ENCODE measurements around the gene INSL3. TPM values are rescaled to one million over a fixed set of nuclear protein-coding genes. Genes with fewer than 3 reads are reported as not detected.
A peak's percentile ranks its signal among the peaks of the same experiment; 100 is the strongest.

The INSL3 gene
- total RNA-seq, 5 donors from 2014 or later (not counting 1 experiment from before 2014, with no cell fraction given): 4.3 to 8.9 (median 5.4) TPM

DNA sequence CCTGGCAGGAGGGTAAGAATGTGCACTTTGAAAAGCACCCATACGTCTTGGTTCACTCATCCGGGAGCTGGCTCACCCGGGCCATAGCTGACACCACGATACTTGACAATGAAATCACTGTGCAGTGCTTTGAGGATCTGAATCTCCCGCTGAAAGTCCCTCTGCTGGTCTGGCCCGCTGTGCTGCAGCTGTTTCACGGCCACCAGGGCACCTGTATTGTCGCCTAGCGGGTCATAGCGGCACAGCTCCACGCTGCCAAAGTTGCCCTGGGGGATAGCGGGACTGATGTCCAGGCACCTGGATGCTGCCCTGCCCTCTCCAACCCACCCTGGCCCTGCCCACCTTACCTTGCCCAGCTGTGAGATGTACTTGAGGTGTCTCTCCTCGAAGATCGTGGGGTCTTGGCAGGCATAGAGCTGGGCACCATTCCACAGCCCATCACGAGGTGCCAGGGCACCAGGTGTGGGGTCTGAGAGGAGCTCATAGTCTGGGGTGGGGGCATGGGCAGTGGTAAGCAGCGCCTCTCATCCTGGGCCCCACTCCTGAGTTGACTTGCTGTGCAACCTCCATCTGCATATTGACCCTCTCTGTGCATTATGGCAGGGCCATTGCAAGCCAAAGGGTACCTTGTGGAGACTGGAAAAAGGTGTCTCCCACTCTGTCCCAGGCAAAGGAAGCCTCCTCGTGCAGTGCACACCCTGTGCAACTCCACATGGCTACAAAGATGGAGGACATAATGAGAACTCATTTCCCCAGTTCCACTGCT, 11.3 kb upstream of the INSL3 start:
- H3K36me3 Mint-ChIP-seq: peaks cover 61% of the 10 kb centered on the region
- POLR2A ChIA-PET: no interaction called here

GRCh38 chr19:17831419-17831888, 10.1 kb upstream of the INSL3 start:
- Mint-ChIP-seq H3K4me1 (peaks cover 13 to 22% (median 13%) of the 10 kb centered on the region in 3 donors), H3K27ac (peak overlapping the region in 1 of 2 donors; percentile 43), H3K9me3 (no peaks in the 10 kb centered on the region), H3K36me3 (peaks cover 58% of the 10 kb centered on the region), H3K27me3 (no peaks in the 10 kb centered on the region), H3K4me3 (no peak overlapping the region)
- Histone ChIP-seq H3K9me3 (no peaks in the 10 kb centered on the region), H3K27ac (ENCODE audit: low read length) (no peak overlapping the region), H3K4me3 (ENCODE audit: control insufficient read depth in 1 of 2, extremely low read depth in 1 of 2, low read length in 1 of 2) (no peak overlapping the region), H3K36me3 (ENCODE audit: control insufficient read depth in 2 of 2, extremely low read depth in 1 of 2, insufficient read depth in 1 of 2, low read length in 1 of 2) (peaks cover 35 to 84% of the 10 kb centered on the region in 2 donors), H3K4me1 (ENCODE audit: control insufficient read depth in 1 of 2, extremely low read depth in 1 of 2, insufficient read depth in 2 of 2, low read length in 2 of 2) (peaks cover 0 to 18% of the 10 kb centered on the region in 2 experiments), H3K27me3 (replicated peaks in 1 of 2; ENCODE audit: control insufficient read depth in 2 of 2, extremely low read depth in 1 of 2, insufficient read depth in 2 of 2, low read length in 1 of 2) (no peaks in the 10 kb centered on the region)
- CTCF ChIA-PET: interaction anchor here in 1 of 2 donors (0.9 kb wide), 1 partner anchor 28 kb away, joined by 3 read pairs; the partner anchor contains the start of gene RPL18A
- whole genome bisulfite sequencing (ENCODE audit: insufficient coverage): 99% methylated on average over 14 of the region's 25 CpGs
- no peak for DNase-seq
- peak in 1 of 4 experiments; percentile 9 for ATAC-seq (replicated peaks in 1 of 4)
- POLR2A ChIA-PET: no interaction called here

More for the DNA sequence above, 11.3 kb upstream of the INSL3 start:
- no peak overlapping the region for H3K4me3 ChIP-seq (ENCODE audit: control insufficient read depth in 1 of 2, extremely low read depth in 1 of 2, low read length in 1 of 2)
- no peaks in the 10 kb centered on the region for H3K27me3 ChIP-seq (replicated peaks in 1 of 2; ENCODE audit: control insufficient read depth in 2 of 2, extremely low read depth in 1 of 2, insufficient read depth in 2 of 2, low read length in 1 of 2)
- DNase-seq: no peak
- CTCF ChIA-PET: interaction anchor here in 1 of 2 donors (0.5 kb wide), 1 partner anchor 40 kb away, joined by 3 read pairs; no protein-coding TSS in a partner anchor
- H3K4me1 ChIP-seq (ENCODE audit: control insufficient read depth in 1 of 2, extremely low read depth in 1 of 2, insufficient read depth in 2 of 2, low read length in 2 of 2): peaks cover 0 to 19% of the 10 kb centered on the region in 2 experiments
- peaks cover 35 to 84% of the 10 kb centered on the region in 2 donors for H3K36me3 ChIP-seq (ENCODE audit: control insufficient read depth in 2 of 2, extremely low read depth in 1 of 2, insufficient read depth in 1 of 2, low read length in 1 of 2)
- no peaks in the 10 kb centered on the region for H3K9me3 ChIP-seq
- 97% methylated on average over 14 of the region's 17 CpGs for WGBS (ENCODE audit: insufficient coverage)
- H3K4me3 Mint-ChIP-seq: no peak overlapping the region
- peaks cover 16 to 26% (median 17%) of the 10 kb centered on the region in 3 donors for H3K4me1 Mint-ChIP-seq
- no peaks in the 10 kb centered on the region for H3K9me3 Mint-ChIP-seq
- no peaks in the 10 kb centered on the region for H3K27me3 Mint-ChIP-seq
- H3K27ac Mint-ChIP-seq: no peak overlapping the region
- no peak overlapping the region for H3K27ac ChIP-seq (ENCODE audit: low read length)
- no peak for ATAC-seq (replicated peaks in 1 of 4)

DNA sequence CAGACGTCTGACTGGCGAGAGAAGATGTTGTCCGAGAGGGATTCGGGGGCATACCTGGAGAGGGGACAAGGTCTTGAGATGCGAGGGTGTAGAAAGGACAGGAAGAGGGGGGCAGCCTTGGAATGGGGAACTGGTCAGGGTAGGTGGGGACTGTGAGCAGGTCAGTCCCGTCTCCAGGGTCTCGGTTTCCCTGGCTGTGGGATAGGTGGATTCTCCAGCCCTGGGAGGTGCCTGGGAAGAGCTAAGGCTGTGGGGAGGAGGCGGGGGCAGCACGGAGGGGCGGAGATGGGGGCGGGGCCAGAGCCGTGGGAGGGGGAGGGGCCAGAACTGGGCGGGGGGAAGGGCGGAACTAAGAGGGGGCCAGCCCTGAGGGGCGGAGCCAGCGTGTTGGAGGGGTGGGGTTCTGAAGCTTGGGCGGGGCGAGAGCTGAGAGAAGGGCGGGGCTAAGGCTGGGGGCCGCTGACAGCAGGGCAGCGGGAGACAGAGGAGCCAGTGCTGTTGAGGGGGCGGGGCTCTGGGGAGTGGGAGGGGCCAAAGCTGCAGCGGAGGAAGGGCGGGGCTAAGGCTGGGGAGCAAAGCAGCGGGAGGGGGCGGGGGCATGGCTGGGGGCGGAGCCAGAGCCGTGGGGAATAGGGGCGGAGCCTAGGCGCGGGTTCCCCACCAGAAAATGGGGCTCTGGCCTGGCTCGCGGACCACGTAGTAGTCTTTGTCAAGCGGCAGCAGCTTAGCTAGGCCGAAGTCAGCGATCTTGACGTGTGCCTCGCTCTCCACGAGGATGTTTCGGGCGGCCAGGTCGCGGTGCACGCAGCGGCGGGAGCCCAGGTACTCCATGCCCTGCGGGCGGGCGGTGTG, 9.5 kb upstream of the INSL3 start:
- ATAC-seq (replicated peaks in 1 of 4): peak; percentile 30 to 75 (median 35)
- POLR2A ChIA-PET: no interaction called here
- no peak overlapping the region for H3K4me3 ChIP-seq (ENCODE audit: control insufficient read depth in 1 of 2, extremely low read depth in 1 of 2, low read length in 1 of 2)
- no peaks in the 10 kb centered on the region for H3K9me3 Mint-ChIP-seq
- H3K27me3 Mint-ChIP-seq: no peaks in the 10 kb centered on the region
- H3K27ac ChIP-seq (ENCODE audit: low read length): no peak overlapping the region
- H3K4me1 ChIP-seq (ENCODE audit: control insufficient read depth in 1 of 2, extremely low read depth in 1 of 2, insufficient read depth in 2 of 2, low read length in 2 of 2): peaks cover 0 to 18% of the 10 kb centered on the region in 2 experiments
- H3K27me3 ChIP-seq (replicated peaks in 1 of 2; ENCODE audit: control insufficient read depth in 2 of 2, extremely low read depth in 1 of 2, insufficient read depth in 2 of 2, low read length in 1 of 2): no peaks in the 10 kb centered on the region
- no peak overlapping the region for H3K27ac Mint-ChIP-seq
- peaks cover 8 to 16% (median 9%) of the 10 kb centered on the region in 3 donors for H3K4me1 Mint-ChIP-seq
- WGBS (ENCODE audit: insufficient coverage): 95% methylated on average over 31 of the region's 50 CpGs
- H3K36me3 ChIP-seq (ENCODE audit: control insufficient read depth in 2 of 2, extremely low read depth in 1 of 2, insufficient read depth in 1 of 2, low read length in 1 of 2): peaks cover 35 to 83% of the 10 kb centered on the region in 2 donors
- peaks cover 54% of the 10 kb centered on the region for H3K36me3 Mint-ChIP-seq
- H3K4me3 Mint-ChIP-seq: no peak overlapping the region
- DNase-seq: peak in 31 of 35 experiments; percentile 24 to 64 (median 47)
- CTCF ChIA-PET: interaction anchor here in 1 of 2 donors (0.9 kb wide), 1 partner anchor 29 kb away, joined by 3 read pairs; the partner anchor contains the start of gene RPL18A
- H3K9me3 ChIP-seq: no peaks in the 10 kb centered on the region

DNA sequence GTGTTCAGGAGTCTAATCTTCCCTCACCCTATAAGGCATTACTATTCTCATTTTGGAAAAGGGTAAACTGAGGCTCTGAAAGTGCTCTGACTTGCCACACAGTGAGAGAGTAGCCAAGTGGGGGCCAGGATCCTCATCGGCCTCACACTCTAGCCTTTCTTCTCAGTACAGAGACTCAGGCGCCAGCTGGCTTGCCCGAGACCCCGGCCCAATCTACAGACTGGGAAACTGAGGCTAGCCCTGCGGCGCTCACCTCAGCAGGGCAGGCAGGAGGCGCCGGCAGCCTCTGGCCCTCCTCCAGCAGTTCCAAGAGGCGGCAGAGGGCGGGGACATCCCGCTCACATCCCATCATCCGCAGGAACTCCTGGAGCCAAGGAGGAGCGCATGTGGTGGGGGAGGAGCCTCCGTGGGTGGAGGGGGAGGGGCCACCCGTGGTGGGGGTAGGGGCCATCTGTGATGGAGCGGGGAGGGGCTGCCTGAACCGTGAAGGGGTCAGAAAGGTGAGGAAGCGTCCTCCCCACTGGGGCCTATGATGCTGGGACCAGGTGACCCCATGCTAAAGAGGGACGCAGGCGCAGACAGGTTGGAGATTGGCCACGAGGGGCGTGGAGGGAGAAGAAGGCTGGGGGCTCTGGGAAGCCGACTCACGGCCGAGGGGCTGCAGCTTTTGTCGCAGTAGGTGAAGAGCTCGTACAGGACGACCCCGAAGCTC, 8.7 kb upstream of the INSL3 start:
- H3K27me3 Mint-ChIP-seq: no peaks in the 10 kb centered on the region
- ChIA-PET POLR2A (interaction anchor here (0.6 kb wide), 2 partner anchors 105 to 395 kb away, joined by 3 read pairs; no protein-coding TSS in a partner anchor), CTCF (interaction anchor here in 1 of 2 donors (0.9 kb wide), 1 partner anchor 25 kb away, joined by 4 read pairs; no protein-coding TSS in a partner anchor)
- ATAC-seq (replicated peaks in 1 of 4) (no peak), DNase-seq (no peak)
- H3K9me3 Mint-ChIP-seq: no peaks in the 10 kb centered on the region
- no peak overlapping the region for H3K27ac Mint-ChIP-seq
- Histone ChIP-seq H3K9me3 (no peaks in the 10 kb centered on the region), H3K4me1 (ENCODE audit: control insufficient read depth in 1 of 2, extremely low read depth in 1 of 2, insufficient read depth in 2 of 2, low read length in 2 of 2) (peaks cover 0 to 13% of the 10 kb centered on the region in 2 experiments), H3K36me3 (ENCODE audit: control insufficient read depth in 2 of 2, extremely low read depth in 1 of 2, insufficient read depth in 1 of 2, low read length in 1 of 2) (peaks cover 34 to 80% of the 10 kb centered on the region in 2 donors), H3K4me3 (ENCODE audit: control insufficient read depth in 1 of 2, extremely low read depth in 1 of 2, low read length in 1 of 2) (no peak overlapping the region), H3K27me3 (replicated peaks in 1 of 2; ENCODE audit: control insufficient read depth in 2 of 2, extremely low read depth in 1 of 2, insufficient read depth in 2 of 2, low read length in 1 of 2) (no peaks in the 10 kb centered on the region), H3K27ac (ENCODE audit: low read length) (no peak overlapping the region)
- 91% methylated on average over 20 of the region's 29 CpGs for WGBS (ENCODE audit: insufficient coverage)
- H3K36me3 Mint-ChIP-seq: peaks cover 46% of the 10 kb centered on the region
- no peak overlapping the region for H3K4me3 Mint-ChIP-seq
- peaks cover 1 to 8% (median 3%) of the 10 kb centered on the region in 3 donors for H3K4me1 Mint-ChIP-seq

GRCh38 chr19:17826508-17827056, 5.3 kb upstream of the INSL3 start:
- no peaks in the 10 kb centered on the region for H3K9me3 Mint-ChIP-seq
- H3K4me1 ChIP-seq (ENCODE audit: control insufficient read depth in 1 of 2, extremely low read depth in 1 of 2, insufficient read depth in 2 of 2, low read length in 2 of 2): peaks cover 0 to 2% of the 10 kb centered on the region in 2 experiments
- no peak overlapping the region for H3K4me3 Mint-ChIP-seq
- no peaks in the 10 kb centered on the region for H3K27me3 ChIP-seq (replicated peaks in 1 of 2; ENCODE audit: control insufficient read depth in 2 of 2, extremely low read depth in 1 of 2, insufficient read depth in 2 of 2, low read length in 1 of 2)
- H3K36me3 Mint-ChIP-seq: peaks cover 24% of the 10 kb centered on the region
- H3K9me3 ChIP-seq: no peaks in the 10 kb centered on the region
- H3K27ac ChIP-seq (ENCODE audit: low read length): no peak overlapping the region
- ATAC-seq (replicated peaks in 1 of 4) (no peak), DNase-seq (no peak)
- 96% methylated on average over 8 of the region's 13 CpGs for WGBS (ENCODE audit: insufficient coverage)
- POLR2A ChIA-PET: no interaction called here
- no peak overlapping the region for H3K27ac Mint-ChIP-seq
- CTCF ChIA-PET: no interaction called here
- H3K4me1 Mint-ChIP-seq: peaks cover 1 to 7% (median 1%) of the 10 kb centered on the region in 3 donors
- no peak overlapping the region for H3K4me3 ChIP-seq (ENCODE audit: control insufficient read depth in 1 of 2, extremely low read depth in 1 of 2, low read length in 1 of 2)
- peaks cover 19 to 50% of the 10 kb centered on the region in 2 donors for H3K36me3 ChIP-seq (ENCODE audit: control insufficient read depth in 2 of 2, extremely low read depth in 1 of 2, insufficient read depth in 1 of 2, low read length in 1 of 2)
- no peaks in the 10 kb centered on the region for H3K27me3 Mint-ChIP-seq
